ENCODE measurements around the gene PTPN11. TPM values are rescaled to one million over a fixed set of nuclear protein-coding genes. Genes with fewer than 3 reads are reported as not detected.

The PTPN11 gene
- total and polyA plus RNA-seq, 2 donors (not counting 3 experiments of a cell fraction or from before 2014, with no cell fraction given), result 36.5 to 107 TPM

GRCh38 chr12:112401903-112402498 is 16.7 kb upstream of the PTPN11 start:
- no peak overlapping the region for H3K9ac ChIP-seq (replicated peaks; ENCODE audit: extremely low read depth, insufficient read depth, low read length)
- TF ChIP-seq MYC (IDR thresholded peaks at IDR 0.05; ENCODE audit: low read depth, low read length) (no peak), POLR2A (IDR thresholded peaks at IDR 0.05; ENCODE audit: low read depth, low read length) (no peak), GATA2 (IDR thresholded peaks at IDR 0.05; ENCODE audit: insufficient read depth, insufficient read length, low read depth, low read length) (no peak), MAX (IDR thresholded peaks at IDR 0.05; ENCODE audit: insufficient read depth, insufficient read length) (no peak), JUN (IDR thresholded peaks at IDR 0.05; ENCODE audit: borderline replicate concordance, insufficient read depth, insufficient read length, low read depth) (no peak), POLR2AphosphoS5 (IDR thresholded peaks at IDR 0.05; ENCODE audit: insufficient read depth, low read depth, low read length) (no peak), EZH2 (IDR thresholded peaks at IDR 0.05; ENCODE audit: borderline replicate concordance, low read depth, low read length, severe bottlenecking) (no peak), FOS (IDR thresholded peaks at IDR 0.05; ENCODE audit: borderline replicate concordance, insufficient read depth, low read length) (no peak), CTCF (IDR thresholded peaks at IDR 0.05; ENCODE audit: extremely low read depth in 1 of 2, insufficient read depth in 1 of 2, low read depth in 1 of 2, low read length in 2 of 2) (no peak)
- dilution Hi-C loops (cut with MboI; ENCODE audit: extremely low pct_ligation_motif_present, low sequenced_read_pairs), result no loop called here
- no peaks in the 10 kb centered on the region for H3K27me3 ChIP-seq (ENCODE audit: control insufficient read depth in 2 of 2, insufficient read depth in 2 of 2, low read length in 2 of 2)
- H3K9me3 ChIP-seq (replicated peaks; ENCODE audit: control insufficient read depth, insufficient read depth, low read length), result no peaks in the 10 kb centered on the region
- H3K36me3 ChIP-seq (ENCODE audit: control insufficient read depth in 2 of 2, extremely low read depth in 1 of 2, insufficient read depth in 2 of 2, low read length in 2 of 2), result peaks cover 22 to 24% of the 10 kb centered on the region in 2 experiments
- no peak for FAIRE-seq
- peaks cover 8% of the 10 kb centered on the region for H3K79me2 ChIP-seq (ENCODE audit: control insufficient read depth, insufficient read depth, low read length)
- peaks cover 6% of the 10 kb centered on the region for H3K4me1 ChIP-seq (ENCODE audit: control insufficient read depth, extremely low read depth, insufficient read depth, low read length)
- no peak for DNase-seq (ENCODE audit: low read depth, low spot score)
- H3K4me2 ChIP-seq (ENCODE audit: insufficient read depth, low read length), result no peak overlapping the region
- H3K27ac ChIP-seq (ENCODE audit: insufficient read depth, low read depth, low read length), result no peak overlapping the region
- no TSS peak for BruUV-seq (replicated peaks)
- no peaks in the 10 kb centered on the region for H3K9me1 ChIP-seq (replicated peaks; ENCODE audit: control insufficient read depth, extremely low read depth, insufficient read depth, low read length)
- POLR2A ChIA-PET, result interaction anchor here (0.7 to 1.0 kb wide), 2 partner anchors 9 to 376 kb away, joined by 4 read pairs; no protein-coding TSS in a partner anchor
- H2AFZ ChIP-seq (ENCODE audit: low read depth, low read length), result no peak overlapping the region
- no peaks in the 10 kb centered on the region for H4K20me1 ChIP-seq (replicated peaks; ENCODE audit: control insufficient read depth, extremely low read depth, insufficient read depth, low read length)
- CTCF ChIA-PET, result interaction anchor here (1.0 to 1.2 kb wide), 2 partner anchors 9 kb away, joined by 3 read pairs; no protein-coding TSS in a partner anchor
- no peak overlapping the region for H3K4me3 ChIP-seq (replicated peaks in 1 of 3; ENCODE audit: insufficient read depth in 1 of 3, low read depth in 1 of 3, low read length in 3 of 3)
- intact Hi-C loops (cut with micrococcal nuclease), result no loop called here
